AG09309 (cell line): ENCODE measurements around the gene WNT9B.

Source experiments
- DNase-seq: peaks from one replicate; pipeline ENCODE4 v3.0.0-alpha.2; 2010; ENCODE audit warnings: low read depth
- H3K4me3 ChIP-seq: 2 replicates; pipeline ENCODE4 v1.5.1; 2011; ENCODE audit warnings: mild to moderate bottlenecking, low read depth, low read length, moderate library complexity; ENCODE audit not compliant: control insufficient read depth
- TF ChIP-seq, protein P1 (sequence below): IDR thresholded peaks from 2 replicates; pipeline ENCODE4 v1.5.1; 2011; ENCODE audit warnings: mild to moderate bottlenecking, low read depth, low read length, inconsistent platforms; ENCODE audit not compliant: insufficient read depth, control insufficient read depth; ENCODE audit errors: missing control alignments

The WNT9B gene

DNA sequence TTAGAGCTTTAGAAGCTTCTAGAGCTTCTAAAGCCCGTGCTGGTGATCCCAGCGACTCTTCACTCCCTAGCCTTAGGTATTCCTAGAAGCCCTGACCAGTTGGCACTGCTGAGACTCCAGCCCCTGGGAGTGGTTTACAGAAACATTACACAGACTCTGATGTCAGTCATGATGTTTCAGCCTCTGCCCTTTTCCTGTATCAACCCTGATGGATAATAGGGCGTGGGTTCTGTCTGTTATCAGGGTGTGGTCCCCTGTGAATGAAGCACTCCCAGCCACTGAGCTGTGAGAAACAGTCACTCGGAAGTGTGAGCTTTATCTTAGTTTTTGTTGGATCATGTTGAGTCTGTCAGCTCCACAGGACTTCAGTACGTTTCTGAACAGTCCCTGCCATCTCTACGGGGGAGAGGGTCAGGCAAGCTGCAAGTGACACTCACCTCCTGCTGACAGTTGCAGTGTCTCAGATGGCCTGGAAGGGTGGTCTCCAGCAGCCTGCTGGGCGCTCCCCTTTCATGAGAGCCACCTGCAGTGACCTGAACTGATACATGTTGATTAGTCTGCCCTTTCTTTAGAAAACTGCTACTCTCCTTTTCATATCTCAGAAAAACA, 84.4 kb downstream of the WNT9B start:
- no peak for DNase-seq

More for the DNA sequence above, 84.4 kb downstream of the WNT9B start:
- H3K4me3 ChIP-seq, result no peak overlapping the region
- TF ChIP-seq, protein P1, sequence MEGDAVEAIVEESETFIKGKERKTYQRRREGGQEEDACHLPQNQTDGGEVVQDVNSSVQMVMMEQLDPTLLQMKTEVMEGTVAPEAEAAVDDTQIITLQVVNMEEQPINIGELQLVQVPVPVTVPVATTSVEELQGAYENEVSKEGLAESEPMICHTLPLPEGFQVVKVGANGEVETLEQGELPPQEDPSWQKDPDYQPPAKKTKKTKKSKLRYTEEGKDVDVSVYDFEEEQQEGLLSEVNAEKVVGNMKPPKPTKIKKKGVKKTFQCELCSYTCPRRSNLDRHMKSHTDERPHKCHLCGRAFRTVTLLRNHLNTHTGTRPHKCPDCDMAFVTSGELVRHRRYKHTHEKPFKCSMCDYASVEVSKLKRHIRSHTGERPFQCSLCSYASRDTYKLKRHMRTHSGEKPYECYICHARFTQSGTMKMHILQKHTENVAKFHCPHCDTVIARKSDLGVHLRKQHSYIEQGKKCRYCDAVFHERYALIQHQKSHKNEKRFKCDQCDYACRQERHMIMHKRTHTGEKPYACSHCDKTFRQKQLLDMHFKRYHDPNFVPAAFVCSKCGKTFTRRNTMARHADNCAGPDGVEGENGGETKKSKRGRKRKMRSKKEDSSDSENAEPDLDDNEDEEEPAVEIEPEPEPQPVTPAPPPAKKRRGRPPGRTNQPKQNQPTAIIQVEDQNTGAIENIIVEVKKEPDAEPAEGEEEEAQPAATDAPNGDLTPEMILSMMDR, result no peak
